Activated effector memory CD4-positive, alpha-beta T cell treated with anti-CD3 and anti-CD28 coated beads, Interleukin-2, amount 50 U/mL, for 16 hours (primary cell): ENCODE measurements around the gene ITSN1.
"Not testable (repeated sequence)": the region's sequence is repeated elsewhere in the genome, so short reads cannot be mapped to it uniquely, and the experiment has no call there.

Source experiments
- DNase-seq: peaks from one replicate; pipeline ENCODE4 v3.0.0-alpha.2; 2020

ITSN1 gene

DNA sequence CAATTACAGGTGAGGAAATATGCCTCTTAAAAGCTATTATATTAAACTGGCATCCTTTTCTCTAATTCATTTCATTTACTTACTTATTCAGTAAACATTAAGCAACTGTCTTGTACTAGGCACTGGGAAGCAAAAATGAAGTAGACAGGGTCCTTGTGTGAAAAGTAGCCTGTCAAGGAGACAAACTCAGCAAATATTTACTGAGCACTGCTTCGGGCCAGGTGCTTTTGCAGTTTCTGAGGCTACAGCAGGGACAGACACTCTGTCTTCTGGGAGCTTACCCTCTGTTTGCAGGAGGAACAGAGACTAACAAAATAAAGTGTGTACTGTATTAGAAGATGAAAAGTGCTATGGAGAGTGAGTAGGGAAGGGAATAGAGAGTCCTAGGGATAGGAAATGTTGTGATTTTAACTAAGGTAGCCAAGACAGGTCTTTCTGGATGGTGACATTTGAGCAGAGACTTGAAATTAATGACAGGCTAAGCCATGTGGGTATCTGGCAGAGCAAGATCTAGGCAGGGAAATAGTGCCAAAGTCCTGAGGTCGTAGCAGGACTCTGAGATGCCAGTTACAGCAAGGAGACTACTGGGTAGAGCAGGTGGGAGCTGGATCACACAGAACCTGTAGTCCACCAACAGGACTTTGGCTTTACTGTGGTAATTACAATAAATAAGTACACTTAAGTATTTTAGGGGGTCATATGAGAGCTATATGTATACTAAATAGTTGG, 133.0 kb downstream of the ITSN1 start:
- DNase-seq: no peak

GRCh38 chr21:33780631-33781030, 138.3 kb downstream of the ITSN1 start:
- no peak for DNase-seq

DNA sequence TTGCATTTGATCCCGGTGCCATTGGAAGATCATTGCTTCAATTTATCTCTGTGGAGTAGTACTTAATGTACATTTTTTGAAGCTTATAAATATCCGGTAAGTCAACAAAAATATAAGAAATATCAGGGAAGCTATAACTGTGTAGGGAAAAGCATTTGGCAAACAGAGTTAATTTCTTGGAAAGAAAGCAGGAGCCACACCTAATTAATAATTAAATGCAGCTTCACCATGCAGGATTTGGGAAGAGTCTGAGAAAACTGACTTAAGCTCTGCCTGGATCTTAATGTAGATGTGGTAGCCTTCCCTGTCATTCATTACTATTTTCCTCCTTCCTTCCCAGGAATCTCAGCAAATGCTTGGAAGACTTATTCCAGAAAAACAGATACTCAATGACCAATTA, 138.8 kb downstream of the ITSN1 start:
- DNase-seq: no peak

DNA sequence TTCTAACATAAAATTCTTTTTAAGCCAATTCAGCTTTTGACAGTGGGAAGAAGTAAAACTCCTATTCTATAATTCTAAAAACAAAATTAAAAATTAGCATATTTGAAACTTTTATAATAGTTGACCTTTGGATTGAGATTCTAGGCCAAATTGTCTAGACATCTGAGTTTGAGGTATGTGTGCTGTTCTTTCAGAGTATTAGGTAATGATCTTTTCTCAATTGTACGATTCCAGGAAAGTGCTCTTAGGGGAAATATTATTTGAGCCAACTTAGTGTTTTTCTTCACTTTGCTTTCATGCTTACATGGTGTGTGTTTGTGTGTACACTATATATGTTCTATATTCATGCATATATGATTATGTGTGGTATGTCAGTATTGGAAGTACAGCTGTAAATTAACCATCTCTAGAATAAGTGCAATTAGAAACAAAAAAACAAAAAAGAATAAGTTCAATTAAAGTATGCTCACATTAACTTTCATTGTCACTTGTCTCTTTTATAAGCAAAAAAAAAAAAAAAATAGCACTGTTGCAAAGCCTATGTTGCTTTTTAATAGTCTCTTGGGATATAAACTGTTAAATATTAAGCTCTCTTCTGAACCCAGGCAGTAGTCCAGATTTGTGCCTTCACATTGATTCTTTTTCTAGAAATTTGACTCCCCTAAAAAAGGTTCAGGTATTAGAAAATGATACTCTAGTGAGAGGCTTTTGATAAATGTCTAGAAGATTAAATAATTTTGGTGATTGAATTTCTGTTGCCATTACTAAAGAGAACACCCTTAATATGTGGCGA, 141.1 kb downstream of the ITSN1 start:
- DNase-seq: no peak

DNA sequence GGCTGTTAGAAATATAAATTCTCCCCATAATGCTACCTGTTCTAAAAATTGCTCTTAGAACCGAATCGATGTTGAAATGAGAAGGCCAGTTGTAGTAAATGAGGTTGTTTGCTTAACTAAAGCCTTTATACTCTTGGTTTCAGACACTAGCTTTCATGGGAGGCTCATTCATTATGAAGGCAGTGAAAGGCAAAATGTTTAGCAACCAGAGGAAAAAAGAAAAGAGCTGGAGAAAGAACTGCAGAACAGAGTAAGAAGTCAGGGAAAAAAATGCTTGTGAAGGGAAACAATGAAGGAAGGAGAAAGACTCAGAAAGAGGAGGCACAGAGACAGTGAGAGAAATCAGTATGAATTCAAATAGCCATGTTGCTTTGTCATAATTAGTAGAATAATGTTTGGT, 145.1 kb downstream of the ITSN1 start:
- no peak for DNase-seq

DNA sequence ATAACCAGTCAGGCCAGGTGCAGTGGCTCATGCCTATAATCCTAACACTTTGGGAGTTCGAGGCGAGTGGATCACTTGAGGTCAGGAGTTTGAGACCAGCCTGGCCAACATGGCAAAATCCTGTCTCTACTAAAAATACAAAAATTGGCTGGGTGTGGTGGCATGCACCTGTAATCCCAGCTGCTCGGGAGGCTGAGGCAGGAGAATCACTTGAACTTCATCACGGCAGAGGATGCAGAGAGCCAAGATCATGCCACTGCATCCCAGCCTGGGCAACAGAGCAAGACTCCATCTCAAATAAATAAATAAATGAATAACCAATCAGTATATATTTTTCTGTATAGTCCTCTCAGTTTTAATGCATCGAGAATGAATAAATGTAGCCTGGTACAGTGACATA, 146.1 kb downstream of the ITSN1 start:
- DNase-seq: not testable (repeated sequence)

DNA sequence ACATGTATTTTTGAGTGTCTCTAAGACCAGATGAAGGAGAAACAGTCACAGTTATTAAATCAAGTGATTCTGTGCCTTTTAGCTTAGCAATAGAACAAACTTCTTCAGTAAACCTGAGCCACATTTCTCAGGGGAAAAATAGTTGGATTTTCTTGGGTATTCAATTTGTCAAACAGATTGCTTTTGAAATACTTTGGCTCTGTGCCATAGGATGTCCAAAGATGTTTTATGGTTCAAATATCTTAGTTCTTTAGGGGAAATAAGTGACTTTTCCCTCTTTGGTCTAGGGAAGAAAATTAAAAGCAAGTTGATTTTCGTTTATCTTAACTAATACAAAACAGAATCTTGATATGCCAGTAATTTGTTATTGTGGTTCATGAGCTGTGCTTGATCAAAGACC, 147.4 kb downstream of the ITSN1 start:
- no peak for DNase-seq

DNA sequence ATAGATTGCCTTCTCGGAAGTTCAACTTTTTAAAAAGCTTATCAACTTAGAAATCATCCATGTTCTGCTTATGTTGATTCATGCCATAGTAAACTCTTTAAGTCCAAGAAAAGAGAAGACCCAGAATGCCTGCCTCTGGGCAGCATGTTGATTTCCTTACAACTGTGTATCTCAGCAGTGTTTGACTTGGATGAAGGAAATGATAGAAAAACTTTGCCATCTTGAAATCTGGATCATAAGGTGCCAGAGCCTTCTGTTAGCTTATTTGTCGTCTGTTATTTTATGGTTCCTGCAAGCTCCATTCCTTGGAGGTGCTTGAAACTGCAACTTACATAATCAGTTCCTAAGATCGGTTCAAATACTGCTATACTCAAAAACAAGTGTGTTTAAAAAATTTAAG, 148.8 kb downstream of the ITSN1 start:
- DNase-seq: no peak

DNA sequence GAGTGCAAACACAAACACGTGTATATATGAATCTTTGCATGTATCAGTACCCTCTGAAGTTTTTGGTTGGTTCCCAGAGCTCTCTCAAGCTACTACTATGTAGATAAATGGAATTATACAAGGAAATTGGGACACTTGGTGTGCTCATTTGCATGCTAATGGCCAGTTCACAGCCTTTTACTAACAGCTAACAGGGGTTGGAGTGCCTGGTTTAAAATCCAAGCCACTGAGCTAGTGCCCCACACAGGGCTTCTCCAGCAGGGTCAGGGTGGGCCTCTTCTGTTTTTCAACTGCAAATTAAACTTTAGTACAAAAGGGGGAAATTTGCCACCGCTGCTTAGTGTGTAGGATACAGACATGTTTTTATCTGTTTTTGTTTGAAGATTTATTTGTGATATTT, 152.3 kb downstream of the ITSN1 start:
- no peak for DNase-seq

- DNase-seq: no peak
These were observed 155.3 kb downstream of the ITSN1 start for GRCh38 chr21:33797565-33797964.

DNA sequence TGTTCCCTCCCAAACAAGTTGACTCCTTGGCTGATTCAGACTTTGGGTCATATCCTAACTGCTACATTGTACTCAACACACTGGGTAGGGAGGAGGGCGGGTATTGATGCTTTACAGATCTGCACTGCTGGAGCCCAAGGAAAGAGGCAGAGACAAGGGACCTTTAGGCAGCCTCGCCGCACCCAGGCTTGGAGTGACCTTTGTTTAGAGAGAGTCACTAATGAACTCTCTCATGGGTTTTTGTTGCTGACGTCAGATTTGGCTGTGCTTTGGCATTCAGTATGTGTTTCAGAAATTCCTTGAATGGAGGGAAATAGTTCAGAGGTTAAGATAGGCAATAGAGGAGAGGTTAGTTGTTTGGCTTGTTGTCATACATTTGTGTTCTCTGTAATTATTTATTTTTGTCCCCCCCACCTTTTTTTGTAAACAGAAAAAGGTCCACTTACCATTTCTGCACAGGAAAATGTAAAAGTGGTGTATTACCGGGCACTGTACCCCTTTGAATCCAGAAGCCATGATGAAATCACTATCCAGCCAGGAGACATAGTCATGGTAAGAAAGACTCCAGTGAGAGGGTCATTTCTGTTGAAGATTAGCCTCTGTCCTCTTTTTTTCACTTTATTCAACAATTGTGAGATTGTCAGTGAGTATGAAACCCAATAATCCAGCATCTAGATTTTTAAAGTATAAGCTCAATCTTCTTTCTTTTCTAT, 157.2 kb downstream of the ITSN1 start:
- DNase-seq: no peak

GRCh38 chr21:33800753-33801423, 158.6 kb downstream of the ITSN1 start:
- no peak for DNase-seq

DNA sequence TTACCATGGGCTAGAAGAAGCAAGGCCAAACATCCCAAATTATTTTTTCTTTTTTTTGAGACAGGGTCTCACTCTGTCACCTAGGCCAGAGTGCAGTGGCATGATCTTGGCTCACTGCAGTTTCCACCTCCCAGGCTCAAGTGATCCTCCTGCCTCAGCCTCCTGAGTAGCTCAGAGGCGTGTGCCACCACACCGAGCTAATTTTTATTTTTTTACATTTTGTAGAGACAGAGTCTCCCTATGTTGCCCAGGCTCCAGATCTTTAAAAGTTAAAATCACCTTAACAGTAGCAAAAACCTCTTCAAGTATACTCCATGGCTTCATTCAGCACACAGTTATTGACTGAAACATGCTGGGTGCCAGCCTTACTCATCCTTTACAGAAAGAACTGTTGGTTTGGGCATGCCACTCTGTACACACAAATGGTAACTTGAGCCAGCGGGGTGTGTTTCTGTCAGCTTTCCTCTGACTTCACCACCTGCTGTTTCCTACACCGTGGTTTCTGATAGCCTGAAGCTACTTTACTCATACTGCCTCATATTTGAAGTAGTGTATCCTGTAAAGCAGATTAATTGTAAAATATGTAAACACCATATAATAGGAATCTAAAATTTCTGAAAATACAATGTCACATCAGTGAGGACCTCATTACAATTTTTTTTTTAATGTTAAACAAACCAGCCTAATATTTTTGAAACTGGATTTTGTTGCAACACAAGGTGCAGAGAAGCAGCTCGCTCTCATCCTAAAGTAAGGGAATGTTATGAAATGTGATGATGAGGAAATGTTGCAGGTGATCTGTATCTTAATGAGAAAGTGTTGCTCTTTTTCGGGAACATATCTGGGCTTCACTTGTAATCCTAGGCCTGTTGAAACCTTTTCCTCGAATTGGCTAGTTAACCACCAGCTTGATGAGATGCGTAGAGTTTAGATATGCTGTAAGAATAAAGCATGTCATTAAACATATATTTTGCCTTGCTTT, 159.4 kb downstream of the ITSN1 start:
- DNase-seq: no peak

DNA sequence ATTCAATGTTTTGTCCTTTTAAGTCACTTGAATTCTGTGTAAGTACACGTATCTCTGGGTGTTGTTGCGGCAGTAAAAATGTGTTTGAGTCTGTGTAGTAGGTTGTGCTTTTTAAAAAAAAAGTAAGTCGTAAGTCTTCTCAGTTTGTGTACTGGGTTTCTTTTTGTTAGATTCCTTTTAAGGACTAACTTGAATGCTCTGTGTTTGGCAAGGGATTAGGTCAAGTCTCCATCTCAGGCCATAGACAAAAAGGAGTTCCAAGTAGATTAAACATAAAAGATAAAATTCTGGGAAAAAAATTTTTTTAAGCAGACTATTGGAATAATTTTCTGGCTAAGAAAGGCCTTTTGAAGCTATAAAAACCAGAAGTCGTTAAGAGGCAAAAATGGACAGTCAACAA, 160.2 kb downstream of the ITSN1 start:
- DNase-seq: no peak

GRCh38 chr21:33808715-33809367, 166.5 kb downstream of the ITSN1 start:
- no peak for DNase-seq

DNA sequence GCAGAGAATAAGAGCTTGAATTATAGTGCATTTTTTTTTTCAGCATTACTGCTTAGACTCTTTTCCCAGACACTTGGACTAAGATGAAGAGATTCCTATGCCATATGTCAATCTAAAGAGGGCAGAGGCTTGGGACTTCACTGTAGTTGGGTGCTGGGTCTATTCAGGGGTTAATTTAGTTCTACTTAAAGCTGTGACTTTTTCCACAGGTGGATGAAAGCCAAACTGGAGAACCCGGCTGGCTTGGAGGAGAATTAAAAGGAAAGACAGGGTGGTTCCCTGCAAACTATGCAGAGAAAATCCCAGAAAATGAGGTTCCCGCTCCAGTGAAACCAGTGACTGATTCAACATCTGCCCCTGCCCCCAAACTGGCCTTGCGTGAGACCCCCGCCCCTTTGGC, 168.5 kb downstream of the ITSN1 start:
- no peak for DNase-seq

DNA sequence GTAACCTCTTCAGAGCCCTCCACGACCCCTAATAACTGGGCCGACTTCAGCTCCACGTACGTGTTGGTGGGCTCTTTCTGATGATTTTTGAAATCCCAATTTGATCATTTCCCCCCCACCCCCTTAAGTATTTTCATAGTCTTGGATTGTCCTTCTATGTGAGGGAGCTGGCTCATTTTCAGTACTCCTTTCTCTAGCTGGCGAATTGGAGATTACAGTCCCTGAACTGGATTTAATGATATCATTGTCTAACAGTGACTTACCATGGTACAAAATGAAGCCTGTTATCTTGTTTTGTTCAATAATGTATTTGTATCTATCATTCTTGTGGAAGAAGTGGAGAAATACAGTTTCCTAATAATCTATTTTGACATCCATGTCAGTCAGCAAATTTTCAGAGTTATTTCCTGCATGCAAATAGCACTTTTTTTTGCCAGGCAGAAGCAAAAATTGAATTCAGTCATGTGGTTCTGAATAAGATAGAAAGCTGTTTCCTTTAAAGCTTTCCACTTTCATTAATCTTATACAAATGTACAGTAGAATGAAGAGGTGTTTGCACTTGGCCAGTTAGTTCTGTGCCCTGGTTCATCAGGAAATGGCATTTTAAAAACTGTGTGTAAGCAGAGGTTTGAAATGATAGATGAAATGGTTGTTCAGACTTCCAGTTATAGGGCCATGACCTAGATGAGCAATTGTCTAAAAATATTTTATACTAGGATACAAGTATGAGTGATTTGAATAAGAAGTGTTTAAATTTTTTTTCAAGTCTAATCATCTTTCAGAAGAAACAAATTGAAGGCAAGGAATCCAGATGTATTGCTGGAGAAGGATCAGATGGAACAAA, 169.1 kb downstream of the ITSN1 start:
- DNase-seq: no peak

GRCh38 chr21:33813832-33814365, 171.6 kb downstream of the ITSN1 start:
- no peak for DNase-seq

DNA sequence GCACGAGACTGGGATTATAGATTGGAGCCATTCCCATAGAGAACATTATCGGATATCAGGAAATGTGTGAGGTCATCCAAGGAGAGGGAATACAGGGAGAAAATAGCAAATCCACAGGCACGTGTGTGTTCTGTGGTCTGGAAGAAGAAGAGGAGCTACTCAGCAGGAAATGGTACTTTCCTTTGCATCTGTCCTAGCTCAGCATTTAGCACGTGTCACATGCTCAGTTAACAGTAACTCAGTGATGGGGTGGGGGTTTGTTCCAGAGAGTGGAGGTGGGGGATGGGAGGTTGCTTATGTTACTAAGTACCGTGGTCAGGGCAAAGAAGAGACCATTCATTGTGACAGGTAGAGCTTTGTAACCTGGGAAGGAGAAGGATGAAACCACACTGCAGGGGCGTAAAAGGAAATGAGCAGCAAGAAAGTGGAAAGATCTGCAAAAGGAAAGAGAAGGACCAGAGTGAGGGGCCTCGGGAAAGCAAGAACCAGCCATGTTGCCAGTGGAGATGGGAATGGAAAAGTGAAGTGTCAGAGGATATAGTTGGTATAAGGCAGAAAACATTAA, 172.9 kb downstream of the ITSN1 start:
- DNase-seq: no peak

DNA sequence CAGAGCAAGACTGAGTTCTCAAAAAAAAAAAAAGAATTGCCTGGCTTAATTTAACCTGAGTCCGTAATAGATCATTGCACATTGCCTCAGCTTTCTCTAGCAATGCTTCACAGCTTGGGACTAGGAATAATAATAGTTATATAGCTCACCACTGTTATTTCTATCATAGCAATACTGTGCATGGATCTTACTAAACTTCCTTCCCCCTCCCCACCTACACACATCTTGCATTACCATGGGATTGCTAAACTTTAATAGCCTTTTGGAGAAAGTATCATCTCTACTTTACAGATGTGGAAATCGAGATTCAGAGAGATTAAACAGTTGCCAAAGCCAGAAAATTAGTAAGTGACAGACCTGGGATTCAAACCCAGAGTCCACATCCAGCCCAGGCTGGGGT, 173.9 kb downstream of the ITSN1 start:
- no peak for DNase-seq
